ENCODE data around the gene PHF21B.

PHF21B gene

DNA sequence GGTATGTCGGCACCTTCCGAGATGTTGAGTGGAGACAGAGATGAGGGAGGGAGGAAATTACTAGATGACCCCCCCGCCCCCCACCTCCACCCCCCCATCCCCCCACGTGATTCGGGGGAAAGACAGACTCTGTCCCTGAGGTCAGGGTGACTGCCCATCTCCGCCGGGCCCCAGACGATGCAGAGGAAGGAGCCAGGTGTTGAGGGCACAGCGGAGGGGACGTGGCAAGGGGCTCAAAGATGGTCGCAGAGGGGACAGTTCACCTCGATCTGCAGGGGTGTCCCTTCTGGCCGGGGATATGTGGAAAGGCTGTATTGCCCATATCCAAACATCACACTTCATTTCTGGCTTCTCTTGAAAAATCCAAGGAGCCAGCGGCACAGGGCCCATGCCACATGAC, 14.1 kb downstream of the PHF21B start:
- no peaks in the 10 kb centered on the region for H3K27me3 ChIP-seq
- no peak overlapping the region for H3K27ac ChIP-seq
- TF ChIP-seq, protein P1, sequence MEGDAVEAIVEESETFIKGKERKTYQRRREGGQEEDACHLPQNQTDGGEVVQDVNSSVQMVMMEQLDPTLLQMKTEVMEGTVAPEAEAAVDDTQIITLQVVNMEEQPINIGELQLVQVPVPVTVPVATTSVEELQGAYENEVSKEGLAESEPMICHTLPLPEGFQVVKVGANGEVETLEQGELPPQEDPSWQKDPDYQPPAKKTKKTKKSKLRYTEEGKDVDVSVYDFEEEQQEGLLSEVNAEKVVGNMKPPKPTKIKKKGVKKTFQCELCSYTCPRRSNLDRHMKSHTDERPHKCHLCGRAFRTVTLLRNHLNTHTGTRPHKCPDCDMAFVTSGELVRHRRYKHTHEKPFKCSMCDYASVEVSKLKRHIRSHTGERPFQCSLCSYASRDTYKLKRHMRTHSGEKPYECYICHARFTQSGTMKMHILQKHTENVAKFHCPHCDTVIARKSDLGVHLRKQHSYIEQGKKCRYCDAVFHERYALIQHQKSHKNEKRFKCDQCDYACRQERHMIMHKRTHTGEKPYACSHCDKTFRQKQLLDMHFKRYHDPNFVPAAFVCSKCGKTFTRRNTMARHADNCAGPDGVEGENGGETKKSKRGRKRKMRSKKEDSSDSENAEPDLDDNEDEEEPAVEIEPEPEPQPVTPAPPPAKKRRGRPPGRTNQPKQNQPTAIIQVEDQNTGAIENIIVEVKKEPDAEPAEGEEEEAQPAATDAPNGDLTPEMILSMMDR (IDR thresholded peaks at IDR 0.05) = no peak

DNA sequence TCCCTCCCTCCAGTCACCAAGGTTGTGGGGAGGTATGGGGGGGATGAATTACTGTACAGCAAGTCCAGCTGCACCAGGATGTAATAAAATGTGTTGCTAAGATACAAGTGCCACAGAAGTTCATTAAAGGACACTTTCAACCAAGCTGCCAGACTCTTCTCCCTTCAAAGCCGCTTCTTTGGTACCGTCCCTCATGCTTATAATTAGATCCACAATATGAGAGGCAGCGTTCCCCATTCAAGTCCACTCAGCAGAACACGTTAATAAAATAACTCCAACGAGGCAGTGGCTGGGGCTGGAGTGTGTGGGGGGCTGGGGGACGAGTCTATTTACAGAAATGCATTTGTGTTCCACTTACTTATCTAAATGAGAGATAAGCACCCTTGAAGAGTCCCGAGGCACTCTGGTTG, 14.7 kb downstream of the PHF21B start:
- no peaks in the 10 kb centered on the region for H3K4me1 ChIP-seq (ENCODE audit: control insufficient read depth in 1 of 2, insufficient read depth in 1 of 2, low read depth in 1 of 2, low read length in 1 of 2)
- TF ChIP-seq, protein P1 (IDR thresholded peaks at IDR 0.05) = no peak
- no peaks in the 10 kb centered on the region for H3K9me3 ChIP-seq
- H3K27me3 ChIP-seq = no peaks in the 10 kb centered on the region
- no peak overlapping the region for H3K27ac ChIP-seq
- no peaks in the 10 kb centered on the region for H3K36me3 ChIP-seq
- no peak overlapping the region for H3K4me3 ChIP-seq (ENCODE audit: low read depth in 1 of 2, low read length in 1 of 2)

More for the DNA sequence above, 14.1 kb downstream of the PHF21B start:
- H3K36me3 ChIP-seq = no peaks in the 10 kb centered on the region
- H3K9me3 ChIP-seq = no peaks in the 10 kb centered on the region
- H3K4me3 ChIP-seq (ENCODE audit: low read depth in 1 of 2, low read length in 1 of 2) = no peak overlapping the region
- H3K4me1 ChIP-seq (ENCODE audit: control insufficient read depth in 1 of 2, insufficient read depth in 1 of 2, low read depth in 1 of 2, low read length in 1 of 2) = no peaks in the 10 kb centered on the region

DNA sequence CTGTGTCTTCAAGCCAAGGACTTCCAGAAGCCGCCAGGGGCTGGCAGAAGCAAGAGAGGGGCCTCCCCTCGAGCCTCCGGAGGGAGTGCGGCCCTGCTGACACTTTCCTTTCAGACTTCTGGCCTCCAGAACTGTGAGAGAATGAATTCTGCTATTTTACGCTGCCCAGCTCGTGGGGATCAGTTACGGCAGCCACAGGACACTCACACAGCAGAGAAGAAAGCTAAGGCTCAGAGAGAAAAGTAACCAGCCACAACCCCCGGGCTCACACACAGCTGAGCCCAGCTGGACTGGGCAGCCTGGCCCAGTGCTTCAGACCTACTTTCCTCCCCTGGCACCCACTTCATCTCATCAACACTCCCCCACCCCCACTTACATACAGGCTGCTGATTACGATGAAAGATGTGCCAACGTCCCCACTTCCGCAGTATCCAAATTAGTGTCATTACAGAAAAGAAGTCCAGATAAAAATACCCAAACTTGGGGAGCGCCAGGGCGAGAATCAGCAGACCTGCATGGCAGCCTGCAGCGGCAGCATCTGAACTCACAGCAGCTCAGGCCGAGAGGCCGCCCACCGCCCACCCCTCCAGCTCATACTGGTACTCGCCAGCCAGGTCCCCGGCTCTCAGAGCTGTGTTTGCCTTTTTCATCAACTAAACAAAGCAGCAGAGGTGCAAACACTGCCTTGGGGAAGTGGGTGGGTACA, 15.3 kb downstream of the PHF21B start:
- H3K9me3 ChIP-seq = no peaks in the 10 kb centered on the region
- H3K4me3 ChIP-seq (ENCODE audit: low read depth in 1 of 2, low read length in 1 of 2) = no peak overlapping the region
- TF ChIP-seq, protein P1 (IDR thresholded peaks at IDR 0.05) = no peak
- no peaks in the 10 kb centered on the region for H3K27me3 ChIP-seq
- H3K4me1 ChIP-seq (ENCODE audit: control insufficient read depth in 1 of 2, insufficient read depth in 1 of 2, low read depth in 1 of 2, low read length in 1 of 2) = no peaks in the 10 kb centered on the region
- H3K27ac ChIP-seq = no peak overlapping the region
- no peaks in the 10 kb centered on the region for H3K36me3 ChIP-seq

DNA sequence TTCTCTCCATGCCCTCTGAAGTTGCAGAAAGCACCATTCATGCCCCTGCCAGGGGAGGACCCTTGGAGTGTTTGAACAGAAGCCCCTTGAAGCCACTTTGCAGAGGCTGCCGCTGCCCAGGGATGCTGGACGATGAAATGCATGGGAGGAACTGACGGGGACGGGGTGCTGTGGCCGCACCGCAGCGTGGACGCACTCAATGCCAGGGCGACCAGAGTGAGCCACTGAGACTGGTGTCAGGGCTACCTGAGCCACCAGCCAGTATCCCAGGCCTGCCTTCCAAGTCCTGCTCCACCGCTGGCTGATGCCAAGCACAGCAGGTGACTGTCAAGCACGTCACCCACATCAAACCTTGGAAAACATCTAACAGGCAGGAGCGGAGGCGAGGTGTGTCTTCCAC, 17.6 kb downstream of the PHF21B start:
- Histone ChIP-seq H3K4me3 (ENCODE audit: low read depth in 1 of 2, low read length in 1 of 2) (no peak overlapping the region), H3K27ac (no peak overlapping the region), H3K9me3 (no peaks in the 10 kb centered on the region), H3K36me3 (no peaks in the 10 kb centered on the region), H3K27me3 (no peaks in the 10 kb centered on the region), H3K4me1 (ENCODE audit: control insufficient read depth in 1 of 2, insufficient read depth in 1 of 2, low read depth in 1 of 2, low read length in 1 of 2) (no peaks in the 10 kb centered on the region)
- TF ChIP-seq, protein P1 (IDR thresholded peaks at IDR 0.05) = no peak

DNA sequence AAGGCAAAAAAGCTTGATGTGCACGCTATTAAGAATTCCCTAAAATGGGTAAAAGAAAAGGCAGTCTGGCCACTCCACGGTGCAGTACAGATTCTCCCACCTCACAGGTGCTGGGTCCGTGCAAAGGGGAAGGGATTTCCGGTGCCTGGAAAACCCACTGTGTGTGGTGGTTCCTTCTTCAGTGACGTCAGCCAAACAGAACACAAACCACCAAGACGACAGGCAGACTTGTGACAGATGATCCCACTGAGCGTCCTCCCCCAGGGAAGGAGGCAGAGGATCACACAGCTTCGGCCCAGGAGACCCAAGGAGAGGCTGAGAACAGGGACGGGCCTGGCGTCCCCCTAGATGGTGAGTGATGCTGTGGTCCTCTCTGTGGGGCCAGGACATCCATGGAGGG, 18.6 kb downstream of the PHF21B start:
- Histone ChIP-seq H3K27me3 (no peaks in the 10 kb centered on the region), H3K27ac (no peak overlapping the region), H3K36me3 (no peaks in the 10 kb centered on the region), H3K4me1 (ENCODE audit: control insufficient read depth in 1 of 2, insufficient read depth in 1 of 2, low read depth in 1 of 2, low read length in 1 of 2) (no peaks in the 10 kb centered on the region), H3K9me3 (no peaks in the 10 kb centered on the region), H3K4me3 (ENCODE audit: low read depth in 1 of 2, low read length in 1 of 2) (no peak overlapping the region)
- TF ChIP-seq, protein P1 (IDR thresholded peaks at IDR 0.05) = no peak
